ENCODE results near the gene MRPL54.
A peak's percentile ranks its signal among the peaks of the same experiment; 100 is the strongest.

Gene MRPL54

GRCh38 chr19:3783660-3784584 is 21.4 kb downstream of the MRPL54 start:
- POLR2A ChIA-PET (ENCODE audit: low non-redundant PET), result interaction anchor here (0.7 kb wide), 1 partner anchor 94 kb away, joined by 3 read pairs; no protein-coding TSS in a partner anchor
- CTCF ChIA-PET, result interaction anchor here (0.5 to 0.8 kb wide), 2 partner anchors 12 to 65 kb away, joined by 3 read pairs; no protein-coding TSS in a partner anchor
- no peak overlapping the region for H3K27ac ChIP-seq
- peak; percentile 18 for DNase-seq (ENCODE audit: low spot score)
- no peak for TF ChIP-seq CTCF (conservative IDR thresholded peaks at IDR 0.05; ENCODE audit: low read depth)

- H3K27ac ChIP-seq, result no peak overlapping the region
- TF ChIP-seq CTCF (conservative IDR thresholded peaks at IDR 0.05; ENCODE audit: low read depth), result no peak
- peak; percentile 64 for DNase-seq (ENCODE audit: low spot score)
- CTCF ChIA-PET, result no interaction called here
- POLR2A ChIA-PET (ENCODE audit: low non-redundant PET), result no interaction called here
Observed at GRCh38 chr19:3784607-3785450, 22.3 kb downstream of the MRPL54 start.

- ChIA-PET CTCF (no interaction called here), POLR2A (ENCODE audit: low non-redundant PET) (no interaction called here)
- TF ChIP-seq CTCF (conservative IDR thresholded peaks at IDR 0.05; ENCODE audit: low read depth), result no peak
- DNase-seq (ENCODE audit: low spot score), result no peak
- no peak overlapping the region for H3K27ac ChIP-seq
Observed at GRCh38 chr19:3785451-3785937, 23.0 kb downstream of the MRPL54 start.

GRCh38 chr19:3785938-3786824 is 23.7 kb downstream of the MRPL54 start, which contains the start of gene MATK:
TSS of gene MATK (minus strand) at chr19:3786381. CDS start at chr19:3785135, 1,246 bp downstream.
- no peak within 1 kb of the TSS for H3K27ac ChIP-seq
- ChIA-PET CTCF (no interaction called here), POLR2A (ENCODE audit: low non-redundant PET) (no interaction called here)
- TF ChIP-seq CTCF (conservative IDR thresholded peaks at IDR 0.05; ENCODE audit: low read depth), result no peak
- DNase-seq (ENCODE audit: low spot score), result peak; percentile 21

GRCh38 chr19:3788996-3789778 is 26.7 kb downstream of the MRPL54 start:
- H3K27ac ChIP-seq, result no peak overlapping the region
- DNase-seq (ENCODE audit: low spot score), result no peak
- ChIA-PET POLR2A (ENCODE audit: low non-redundant PET) (no interaction called here), CTCF (interaction anchor here (0.6 kb wide), 1 partner anchor 123 kb away, joined by 3 read pairs; no protein-coding TSS in a partner anchor)
- TF ChIP-seq CTCF (conservative IDR thresholded peaks at IDR 0.05; ENCODE audit: low read depth), result no peak

Data from RWPE1 (cell line).